Activated CD4-positive, alpha-beta memory T cell treated with anti-CD3 and anti-CD28 coated beads for 36 hours (primary cell): Measurements from ENCODE around the gene CLTCL1. TPM values are rescaled to one million over a fixed set of nuclear protein-coding genes. Genes with fewer than 3 reads are reported as not detected.
"Not testable (repeated sequence)": the region's sequence is repeated elsewhere in the genome, so short reads cannot be mapped to it uniquely, and the experiment has no call there.

Experiments used
- CTCF ChIA-PET: fragments of 350-600 bp; sonication (Branson Sonifier 250); formaldehyde crosslinking; loops from one replicate; lab custom pipeline; 2021; ENCODE audit warnings: antibody characterized with exemption, inconsistent platforms; lab: Charles Lee
- POLR2A ChIA-PET: fragments of 350-600 bp; sonication (Branson Sonifier 250); formaldehyde crosslinking; loops from one replicate; lab custom pipeline; 2021; ENCODE audit warnings: antibody characterized with exemption; lab: Charles Lee
- DNase-seq: peaks from one replicate; pipeline ENCODE4 v3.0.0-alpha.2; 2020
- H3K27ac Mint-ChIP-seq: one replicate; pipeline ENCODE4 v1.8.0; 2021; ENCODE audit warnings: mixed read lengths
- H3K27me3 Mint-ChIP-seq: one replicate; pipeline ENCODE4 v1.8.0; 2021; ENCODE audit warnings: mixed read lengths
- H3K36me3 Mint-ChIP-seq: one replicate; pipeline ENCODE4 v1.8.0; 2021; ENCODE audit warnings: mixed read lengths
- H3K4me1 Mint-ChIP-seq: one replicate; pipeline ENCODE4 v1.8.0; 2021; ENCODE audit warnings: low read depth, mixed read lengths
- H3K4me3 Mint-ChIP-seq: one replicate; pipeline ENCODE4 v1.8.0; 2021; ENCODE audit warnings: mild to moderate bottlenecking, mixed read lengths
- H3K9me3 Mint-ChIP-seq: one replicate; pipeline ENCODE4 v1.8.0; 2021; ENCODE audit warnings: mixed read lengths
- intact Hi-C: fragments of 100-400 bp; cut with micrococcal nuclease; formaldehyde crosslinking; loops from one replicate; pipeline ENCODE4 v1.15.1; 2023
- total RNA-seq, 2 experiments: library from RNA; stranded (reverse); gene quantifications; one replicate each; pipeline ENCODE4 v1.2.3, GENCODE V29; 2021

Gene CLTCL1
- total RNA-seq, 2 experiments from 2014 or later = 1.1 to 1.6 TPM

DNA sequence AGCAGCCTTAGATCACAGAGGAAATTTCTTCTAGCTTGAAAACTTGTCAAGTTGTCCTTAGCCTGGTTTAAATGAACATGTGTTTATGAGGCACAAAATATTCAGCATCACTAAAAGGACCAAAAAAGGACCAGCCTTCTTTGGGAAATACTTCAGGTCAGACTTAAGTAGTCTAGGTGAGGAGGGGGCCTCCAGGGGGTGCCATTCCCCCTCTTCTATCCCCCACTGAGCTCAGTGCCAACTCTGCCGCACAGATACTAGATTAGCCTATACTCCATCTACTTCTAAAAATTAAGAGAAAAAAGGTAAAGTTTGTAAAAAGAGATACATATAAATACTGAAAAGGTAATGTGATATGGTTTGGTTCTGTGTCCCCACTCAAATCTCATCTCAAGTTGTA lies 20.6 kb downstream of the CLTCL1 start:
- no peaks in the 10 kb centered on the region for H3K27me3 Mint-ChIP-seq
- peaks cover 7% of the 10 kb centered on the region for H3K36me3 Mint-ChIP-seq
- no peak overlapping the region for H3K4me3 Mint-ChIP-seq
- peaks cover 15% of the 10 kb centered on the region for H3K9me3 Mint-ChIP-seq
- ChIA-PET CTCF (no interaction called here), POLR2A (no interaction called here)
- no peaks in the 10 kb centered on the region for H3K4me1 Mint-ChIP-seq
- no peak for DNase-seq
- intact Hi-C loops = no loop called here
- no peak overlapping the region for H3K27ac Mint-ChIP-seq

DNA sequence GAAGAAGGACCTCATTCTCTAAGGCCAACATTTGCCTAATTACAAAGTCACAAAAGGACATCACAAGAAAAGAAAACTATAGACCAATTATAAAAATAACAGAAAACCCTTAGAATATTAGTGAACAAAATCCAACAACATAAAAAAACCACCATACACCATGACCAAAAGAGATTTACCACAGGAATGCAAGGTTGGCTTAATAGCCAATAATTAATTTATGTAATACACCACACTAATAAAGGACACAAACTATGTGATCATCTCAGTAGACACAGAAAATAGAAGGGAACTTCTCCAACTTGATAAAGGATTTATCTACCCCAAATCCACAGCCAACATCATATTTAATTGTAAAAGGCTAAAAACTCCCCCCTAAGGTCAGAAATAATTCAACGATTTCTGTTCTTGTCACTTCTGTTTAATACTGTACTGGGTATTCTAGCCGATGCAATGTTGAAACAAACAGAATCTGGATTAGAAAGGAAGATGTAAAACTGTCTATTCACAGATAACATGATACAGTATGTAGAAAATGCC lies 24.9 kb downstream of the CLTCL1 start:
- ChIA-PET POLR2A (no interaction called here), CTCF (no interaction called here)
- Mint-ChIP-seq H3K36me3 (peaks cover 7% of the 10 kb centered on the region), H3K4me1 (no peaks in the 10 kb centered on the region), H3K9me3 (peaks cover 17% of the 10 kb centered on the region), H3K27ac (no peak overlapping the region), H3K27me3 (no peaks in the 10 kb centered on the region), H3K4me3 (no peak overlapping the region)
- intact Hi-C loops = no loop called here
- DNase-seq = no peak

DNA sequence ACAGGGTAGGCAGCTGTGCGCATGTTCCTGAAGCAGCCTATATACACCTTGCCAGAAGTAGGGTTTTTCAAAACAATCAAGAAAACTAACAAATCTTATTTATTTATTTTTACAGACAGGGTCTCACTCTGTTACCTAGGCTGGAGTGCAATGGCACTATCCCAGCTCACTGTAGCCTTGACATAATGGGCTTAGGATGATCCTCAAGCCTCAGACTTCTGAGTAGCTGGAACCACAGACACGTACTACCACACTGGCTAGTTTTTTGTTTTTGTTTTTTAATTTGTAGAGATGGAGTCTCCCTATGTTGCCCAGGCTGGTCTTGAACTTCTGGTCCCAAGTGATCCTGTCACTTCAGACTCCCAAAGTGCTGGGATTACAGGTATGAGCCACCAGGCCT lies 25.7 kb downstream of the CLTCL1 start:
- intact Hi-C loops = no loop called here
- peaks cover under 1% of the 10 kb centered on the region for H3K27me3 Mint-ChIP-seq
- CTCF ChIA-PET = no interaction called here
- H3K4me3 Mint-ChIP-seq = no peak overlapping the region
- POLR2A ChIA-PET = no interaction called here
- H3K27ac Mint-ChIP-seq = no peak overlapping the region
- H3K36me3 Mint-ChIP-seq = peaks cover 8% of the 10 kb centered on the region
- H3K4me1 Mint-ChIP-seq = peaks cover 1% of the 10 kb centered on the region
- peaks cover 17% of the 10 kb centered on the region for H3K9me3 Mint-ChIP-seq
- no peak for DNase-seq

DNA sequence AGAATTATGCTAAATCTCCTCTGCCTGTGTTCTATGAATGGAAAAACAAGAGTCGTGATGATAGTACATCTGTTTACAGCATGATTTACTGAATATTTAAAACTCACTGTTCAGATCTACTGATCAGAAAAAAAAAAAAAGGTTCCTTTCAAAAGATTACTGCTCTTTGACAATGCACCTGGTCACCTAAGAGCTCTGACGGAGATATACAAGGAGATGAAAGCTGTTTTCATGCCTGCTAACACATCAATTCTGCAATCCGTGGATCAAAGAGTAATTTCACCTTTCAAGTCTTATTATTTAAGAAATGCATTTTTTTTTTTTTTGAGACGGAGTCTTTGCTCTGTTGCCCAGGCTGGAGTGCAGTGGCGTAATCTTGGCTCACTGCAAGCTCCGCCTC lies 30.7 kb downstream of the CLTCL1 start:
- Mint-ChIP-seq H3K4me1 (peaks cover 14% of the 10 kb centered on the region), H3K9me3 (peaks cover 1% of the 10 kb centered on the region), H3K27me3 (peaks cover 2% of the 10 kb centered on the region), H3K36me3 (peaks cover 3% of the 10 kb centered on the region), H3K4me3 (no peak overlapping the region), H3K27ac (no peak overlapping the region)
- ChIA-PET POLR2A (no interaction called here), CTCF (interaction anchor here (0.6 kb wide), 1 partner anchor 130 kb away, joined by 3 read pairs; no protein-coding TSS in a partner anchor)
- intact Hi-C loops = no loop called here
- no peak for DNase-seq

DNA sequence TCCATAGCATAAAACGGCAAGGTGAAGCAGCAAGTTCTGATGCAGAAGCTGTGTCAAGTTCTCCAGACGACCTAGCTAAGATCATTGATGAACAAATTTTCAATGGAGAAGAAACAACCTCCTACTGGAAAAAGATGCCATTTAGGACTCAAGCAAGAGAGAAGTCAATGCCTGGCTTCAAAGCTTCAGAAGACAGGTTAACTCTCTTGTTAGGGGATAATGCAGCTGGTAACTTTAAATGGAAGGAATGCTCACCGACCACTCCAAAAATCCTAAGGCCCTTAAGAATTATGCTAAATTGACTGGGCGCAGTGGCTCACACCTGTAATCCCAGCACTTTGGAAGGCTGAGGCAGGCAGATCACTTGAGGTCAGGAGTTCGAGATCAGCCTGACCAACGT lies 31.3 kb downstream of the CLTCL1 start:
- H3K4me1 Mint-ChIP-seq = peaks cover 14% of the 10 kb centered on the region
- ChIA-PET POLR2A (no interaction called here), CTCF (interaction anchor here (0.6 kb wide), 1 partner anchor 130 kb away, joined by 3 read pairs; no protein-coding TSS in a partner anchor)
- H3K4me3 Mint-ChIP-seq = no peak overlapping the region
- H3K9me3 Mint-ChIP-seq = no peaks in the 10 kb centered on the region
- H3K27me3 Mint-ChIP-seq = peaks cover 2% of the 10 kb centered on the region
- intact Hi-C loops = no loop called here
- H3K27ac Mint-ChIP-seq = no peak overlapping the region
- no peak for DNase-seq
- H3K36me3 Mint-ChIP-seq = peaks cover 3% of the 10 kb centered on the region

DNA sequence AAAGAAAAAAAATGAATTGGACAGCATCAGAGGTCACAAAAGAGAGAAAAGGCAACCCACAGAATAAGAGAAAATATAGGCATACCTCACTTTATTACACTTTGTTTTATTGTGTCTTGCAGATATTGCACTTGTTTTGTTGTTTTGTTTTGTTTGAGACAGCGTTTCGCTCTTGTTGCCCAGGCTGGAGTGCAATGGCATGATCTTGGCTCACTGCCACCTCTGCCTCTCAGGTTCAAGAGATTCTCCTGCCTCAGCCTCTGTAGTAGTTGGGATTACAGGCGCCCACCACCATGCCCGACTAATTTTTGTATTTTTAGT lies 32.6 kb downstream of the CLTCL1 start:
- POLR2A ChIA-PET = interaction anchor here (0.5 kb wide), 1 partner anchor 22 kb away, joined by 3 read pairs; no protein-coding TSS in a partner anchor
- peaks cover 14% of the 10 kb centered on the region for H3K4me1 Mint-ChIP-seq
- H3K36me3 Mint-ChIP-seq, H3K27me3 Mint-ChIP-seq, DNase-seq, H3K4me3 Mint-ChIP-seq, CTCF ChIA-PET, H3K9me3 Mint-ChIP-seq, H3K27ac Mint-ChIP-seq, intact Hi-C loops: not testable (repeated sequence)

DNA sequence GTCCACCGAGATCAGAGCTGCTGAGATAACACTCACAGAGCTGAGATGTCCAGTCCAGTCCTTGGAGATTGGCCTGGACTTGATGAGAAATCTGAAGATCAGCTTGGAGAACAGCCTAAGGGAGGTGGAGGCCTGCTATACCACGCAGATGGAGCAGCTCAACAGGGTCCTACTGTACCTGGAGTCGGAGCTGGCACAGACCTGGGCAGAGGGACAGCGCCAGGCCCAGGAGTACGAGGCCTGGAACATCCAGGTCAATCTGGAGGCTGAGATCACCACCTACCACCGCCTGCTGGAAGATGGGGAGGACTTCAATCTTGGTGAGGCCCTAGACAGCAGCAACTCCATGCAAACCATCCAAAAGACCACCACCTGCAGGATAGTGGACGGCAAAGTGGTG lies 33.1 kb downstream of the CLTCL1 start:
- DNase-seq = no peak
- Mint-ChIP-seq H3K9me3 (no peaks in the 10 kb centered on the region), H3K4me1 (peaks cover 14% of the 10 kb centered on the region), H3K36me3 (peaks cover 4% of the 10 kb centered on the region), H3K27ac (no peak overlapping the region), H3K27me3 (peaks cover 2% of the 10 kb centered on the region), H3K4me3 (no peak overlapping the region)
- intact Hi-C loops = no loop called here
- CTCF ChIA-PET = no interaction called here
- POLR2A ChIA-PET = interaction anchor here (0.5 kb wide), 1 partner anchor 22 kb away, joined by 3 read pairs; no protein-coding TSS in a partner anchor

DNA sequence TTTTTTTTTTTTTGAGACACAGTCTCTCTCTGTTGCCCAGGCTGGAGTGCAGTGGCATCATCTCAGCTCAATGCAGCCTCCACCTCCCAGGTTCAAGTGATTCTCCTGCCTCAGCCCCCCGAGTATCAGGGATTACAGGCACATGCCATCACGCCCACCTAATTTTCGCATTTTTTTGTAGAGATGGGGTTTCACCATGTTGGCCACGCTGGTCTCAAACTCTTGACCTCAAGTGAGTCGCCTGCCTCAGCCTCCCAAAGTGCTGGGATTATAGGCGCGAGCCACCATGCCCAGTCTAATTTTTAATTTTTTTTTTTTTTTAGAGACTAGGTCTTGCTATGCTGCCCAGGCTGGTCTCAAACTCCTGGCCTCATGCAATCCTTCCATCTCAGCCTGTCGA lies 35.2 kb downstream of the CLTCL1 start:
- H3K9me3 Mint-ChIP-seq, DNase-seq, intact Hi-C loops, H3K36me3 Mint-ChIP-seq, H3K4me3 Mint-ChIP-seq, H3K27me3 Mint-ChIP-seq, CTCF ChIA-PET, H3K27ac Mint-ChIP-seq, POLR2A ChIA-PET: not testable (repeated sequence)
- peaks cover 14% of the 10 kb centered on the region for H3K4me1 Mint-ChIP-seq

DNA sequence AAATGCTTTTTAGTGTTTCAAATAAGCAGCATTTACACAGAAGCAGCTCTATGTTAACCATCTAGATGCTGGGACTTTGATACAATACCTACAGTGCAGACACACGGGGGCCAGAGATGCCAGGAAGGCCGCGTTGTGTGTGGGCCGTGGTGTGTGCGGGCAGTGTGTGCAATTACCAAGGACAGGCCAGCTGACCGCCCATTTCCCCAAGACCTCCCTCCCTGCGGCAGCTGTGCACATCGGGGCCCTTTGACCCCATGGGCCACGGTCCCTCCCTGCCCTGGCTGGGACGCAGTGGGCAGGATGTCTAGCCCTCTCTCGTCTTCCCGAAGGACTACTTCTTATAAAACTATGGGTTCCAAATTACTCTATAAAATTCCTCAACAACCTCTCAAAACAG lies 38.4 kb downstream of the CLTCL1 start:
- Mint-ChIP-seq H3K4me1 (no peaks in the 10 kb centered on the region), H3K27me3 (no peaks in the 10 kb centered on the region), H3K9me3 (no peaks in the 10 kb centered on the region), H3K36me3 (peaks cover 1% of the 10 kb centered on the region), H3K4me3 (no peak overlapping the region), H3K27ac (no peak overlapping the region)
- POLR2A ChIA-PET = no interaction called here
- intact Hi-C loops = no loop called here
- CTCF ChIA-PET = no interaction called here
- DNase-seq = no peak

DNA sequence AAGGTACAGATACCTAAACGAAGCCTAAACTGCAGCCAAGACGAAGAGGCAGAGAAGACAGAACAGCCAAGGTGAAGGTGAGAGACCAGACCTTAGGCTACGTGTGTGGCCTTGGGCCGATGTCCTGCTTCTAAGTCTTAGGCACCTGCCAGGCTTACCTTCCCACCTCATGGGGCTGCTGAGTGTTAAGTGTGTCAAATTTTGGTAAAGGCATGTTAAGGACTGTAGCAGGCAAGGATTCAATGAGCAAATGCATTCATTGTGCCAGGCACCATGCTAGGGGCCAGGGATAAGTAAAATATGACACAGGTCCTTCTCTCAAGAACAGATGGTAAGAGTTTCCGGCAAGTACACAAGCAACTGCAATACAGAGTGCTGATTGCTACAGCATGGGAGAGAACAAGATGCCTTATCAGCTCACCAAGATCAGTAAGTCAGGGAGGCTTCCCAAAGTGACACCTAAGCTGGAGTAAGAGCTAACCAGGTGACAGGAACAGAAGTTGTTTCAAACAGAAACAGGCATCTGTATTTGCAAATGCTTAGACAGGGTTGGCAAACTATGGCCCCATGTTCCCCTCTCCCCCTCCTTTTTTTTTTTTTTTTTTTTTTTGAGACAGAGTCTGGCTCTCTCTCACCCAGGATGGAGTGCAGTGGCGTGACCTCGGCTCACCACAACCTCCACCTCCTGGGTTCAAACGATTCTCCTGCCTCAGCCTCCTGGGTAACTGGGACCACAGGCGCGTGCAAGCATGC lies 46.7 kb downstream of the CLTCL1 start:
- CTCF ChIA-PET = no interaction called here
- intact Hi-C loops = no loop called here
- no peak for DNase-seq
- H3K36me3 Mint-ChIP-seq = no peaks in the 10 kb centered on the region
- POLR2A ChIA-PET = no interaction called here
- H3K27me3 Mint-ChIP-seq = no peaks in the 10 kb centered on the region
- no peaks in the 10 kb centered on the region for H3K4me1 Mint-ChIP-seq
- H3K27ac Mint-ChIP-seq = no peak overlapping the region
- H3K4me3 Mint-ChIP-seq = no peak overlapping the region
- no peaks in the 10 kb centered on the region for H3K9me3 Mint-ChIP-seq

DNA sequence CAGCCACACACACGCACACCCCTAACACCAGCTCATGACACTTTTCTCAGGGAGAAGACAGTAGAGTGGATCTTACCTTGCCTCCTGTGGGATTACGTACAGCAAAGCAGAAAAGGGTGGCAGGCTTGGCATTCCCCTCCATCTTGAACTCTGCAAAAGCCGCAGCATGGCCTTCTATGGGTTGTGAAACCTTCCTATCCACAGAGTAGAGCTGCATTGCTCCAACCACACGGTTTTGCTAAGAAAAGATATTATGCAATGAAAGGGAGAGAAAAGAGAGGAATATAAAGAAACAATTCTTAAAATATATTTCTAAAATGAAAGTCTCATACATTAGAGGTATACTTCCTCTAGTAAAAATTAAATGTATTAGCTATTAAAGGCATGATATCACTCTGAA lies 48.8 kb downstream of the CLTCL1 start:
- no peak for DNase-seq
- no peaks in the 10 kb centered on the region for H3K27me3 Mint-ChIP-seq
- intact Hi-C loops = no loop called here
- H3K4me1 Mint-ChIP-seq = no peaks in the 10 kb centered on the region
- H3K9me3 Mint-ChIP-seq = no peaks in the 10 kb centered on the region
- POLR2A ChIA-PET = no interaction called here
- no peak overlapping the region for H3K4me3 Mint-ChIP-seq
- CTCF ChIA-PET = no interaction called here
- H3K36me3 Mint-ChIP-seq = no peaks in the 10 kb centered on the region
- H3K27ac Mint-ChIP-seq = no peak overlapping the region

DNA sequence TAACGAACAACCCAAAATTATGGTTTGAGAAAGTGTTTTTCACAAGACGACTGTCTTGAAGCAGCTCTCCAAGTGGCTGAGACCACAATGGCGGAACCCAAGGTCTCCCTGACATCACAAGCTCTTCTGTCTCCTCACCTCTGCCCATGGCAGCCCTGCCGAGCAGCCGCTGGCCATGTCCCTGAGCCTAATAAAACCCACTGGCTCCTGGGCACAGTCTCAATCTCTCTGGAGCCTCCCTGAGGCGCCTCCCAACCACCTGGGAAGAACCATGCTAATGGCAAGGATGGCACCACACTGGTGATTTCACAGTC lies 50.0 kb downstream of the CLTCL1 start:
- H3K36me3 Mint-ChIP-seq = no peaks in the 10 kb centered on the region
- no peak overlapping the region for H3K27ac Mint-ChIP-seq
- no peaks in the 10 kb centered on the region for H3K9me3 Mint-ChIP-seq
- H3K4me3 Mint-ChIP-seq = no peak overlapping the region
- no peak for DNase-seq
- intact Hi-C loops = no loop called here
- no peaks in the 10 kb centered on the region for H3K27me3 Mint-ChIP-seq
- CTCF ChIA-PET = no interaction called here
- POLR2A ChIA-PET = no interaction called here
- H3K4me1 Mint-ChIP-seq = no peaks in the 10 kb centered on the region
